B cell (primary cell): ENCODE measurements around the gene BBX. TPM values are rescaled to one million over a fixed set of nuclear protein-coding genes. Genes with fewer than 3 reads are reported as not detected.

Experiments
- ATAC-seq: fragments of 200-7000 bp; cut with Tn5 transposase; one replicate; pipeline ENCODE4 v1.10.0; 2021; ENCODE audit warnings: low read depth, mild to moderate bottlenecking, moderate number of reproducible peaks, moderate library complexity
- CTCF ChIA-PET: fragments of 350-600 bp; sonication (Branson Sonifier 250); formaldehyde crosslinking; loops from one replicate; lab custom pipeline; 2021; ENCODE audit warnings: antibody characterized with exemption, inconsistent platforms; lab: Charles Lee
- POLR2A ChIA-PET: fragments of 350-600 bp; sonication (Branson Sonifier 250); formaldehyde crosslinking; loops from one replicate; lab custom pipeline; 2021; ENCODE audit warnings: antibody characterized with exemption; lab: Charles Lee
- DNase-seq: peaks from one replicate; pipeline ENCODE4 v3.0.0; 2013
- H2AFZ ChIP-seq: 2 replicates; pipeline ENCODE4 v1.6.1; 2012; ENCODE audit warnings: mild to moderate bottlenecking, low read depth, low read length; ENCODE audit not compliant: insufficient read depth, poor library complexity, severe bottlenecking
- H3K27ac ChIP-seq, 2 donors: 1 replicate in 1 of 2; 2 replicates in 1 of 2; pipeline ENCODE4 v1.5.1; 2012 to 2013; ENCODE audit warnings: low read length in 2 of 2, mild to moderate bottlenecking in 2 of 2, moderate library complexity in 1 of 2
- H3K27me3 ChIP-seq, 4 experiments: fragments of 200-600 bp in 1 of 4; sonication (generic) in 1 of 4; replicated peaks in 1 of 4; 1 replicate in 2 of 4; 2 replicates in 2 of 4; pipeline versions ENCODE4 v1.6.1 to v1.7.0; 2013 to 2016; ENCODE audit warnings: low read length in 3 of 4, mild to moderate bottlenecking in 2 of 4, mixed read lengths in 1 of 4, moderate library complexity in 1 of 4; ENCODE audit not compliant: insufficient read depth in 4 of 4, control insufficient read depth in 3 of 4; ENCODE audit errors: control extremely low read depth in 1 of 4
- H3K36me3 ChIP-seq, 2 experiments: replicated peaks in 1 of 2; 1 replicate in 1 of 2; 2 replicates in 1 of 2; pipeline versions ENCODE4 v1.6.1 to v1.7.1; 2013; ENCODE audit warnings: low read length in 1 of 2; ENCODE audit not compliant: insufficient read depth in 2 of 2, control insufficient read depth in 1 of 2; ENCODE audit errors: control extremely low read depth in 1 of 2, extremely low read depth in 1 of 2
- H3K4me1 ChIP-seq, 2 donors: fragments of 200-600 bp in 1 of 2; sonication (generic) in 1 of 2; 1 replicate in 1 of 2; 2 replicates in 1 of 2; pipeline versions ENCODE4 v1.5.1 to v1.6.1; 2013 to 2017; ENCODE audit warnings: low read length in 2 of 2; ENCODE audit not compliant: control insufficient read depth in 2 of 2, insufficient read depth in 2 of 2
- H3K4me2 ChIP-seq: replicated peaks from 2 replicates; pipeline ENCODE3; 2012; ENCODE audit warnings: mild to moderate bottlenecking, low read depth, low read length; ENCODE audit not compliant: poor library complexity, severe bottlenecking
- H3K4me3 ChIP-seq, 5 experiments: fragments of 200-600 bp in 1 of 5; sonication (generic) in 1 of 5; 1 replicate in 3 of 5; 2 replicates in 2 of 5; pipeline versions ENCODE4 v1.5.1 to v1.7.0; 2011 to 2016; ENCODE audit warnings: low read length in 4 of 5, mild to moderate bottlenecking in 4 of 5, low read depth in 2 of 5, control low read depth in 1 of 5, moderate library complexity in 1 of 5; ENCODE audit not compliant: insufficient read depth in 1 of 5; ENCODE audit errors: control extremely low read depth in 1 of 5, extremely low read depth in 1 of 5
- H3K79me2 ChIP-seq: fragments of 200-600 bp; sonication (generic); one replicate; pipeline ENCODE4 v1.6.0; 2016; ENCODE audit warnings: low read length; ENCODE audit not compliant: control insufficient read depth, insufficient read depth
- H3K9ac ChIP-seq: fragments of 200-600 bp; sonication (generic); 2 replicates; pipeline ENCODE4 v1.6.1; 2017; ENCODE audit warnings: mild to moderate bottlenecking, low read length, moderate library complexity
- H3K9me3 ChIP-seq, 3 donors: one replicate each; pipeline versions ENCODE4 v1.6.1 to v1.7.1; 2013; ENCODE audit warnings: low read length in 2 of 3; ENCODE audit not compliant: control insufficient read depth in 2 of 3, insufficient read depth in 1 of 3; ENCODE audit errors: control extremely low read depth in 1 of 3
- H4K20me1 ChIP-seq: 2 replicates; pipeline ENCODE4 v1.6.0; 2012; ENCODE audit warnings: mild to moderate bottlenecking, low read length; ENCODE audit not compliant: insufficient read depth, control insufficient read depth, poor library complexity, severe bottlenecking
- H3K27ac Mint-ChIP-seq: one replicate; pipeline ENCODE4 v1.8.0; 2021; ENCODE audit warnings: mixed read lengths
- H3K27me3 Mint-ChIP-seq: one replicate; pipeline ENCODE4 v1.8.0; 2021; ENCODE audit warnings: mixed read lengths
- H3K4me1 Mint-ChIP-seq: one replicate; pipeline ENCODE4 v1.8.0; 2021; ENCODE audit warnings: mixed read lengths
- H3K4me3 Mint-ChIP-seq: one replicate; pipeline ENCODE4 v1.8.0; 2021; ENCODE audit warnings: mixed read lengths
- H3K9me3 Mint-ChIP-seq: one replicate; pipeline ENCODE4 v1.8.0; 2022; ENCODE audit warnings: mixed read lengths; ENCODE audit not compliant: insufficient read depth
- EZH2 ChIP-seq: IDR thresholded peaks from 2 replicates; pipeline ENCODE4 v1.6.1; 2012; ENCODE audit warnings: borderline replicate concordance, low read depth, mild to moderate bottlenecking, moderate library complexity, low read length; ENCODE audit not compliant: insufficient read depth, poor library complexity, severe bottlenecking
- WGBS: methylation state at CpG from one replicate; pipeline ENCODE4 v1.1.5; 2013; ENCODE audit warnings: missing lambda C conversion rate; ENCODE audit not compliant: insufficient coverage; 5-methylcytosine and 5-hydroxymethylcytosine counted together
- intact Hi-C: fragments of 100-400 bp; cut with micrococcal nuclease; formaldehyde crosslinking; loops from one replicate; pipeline ENCODE4 v1.10.0; 2022
- polyA plus RNA-seq: library from polyadenylated mRNA; depleted of rRNA; stranded (reverse); fragments of >200 nt; gene quantifications from 2 replicates; pipeline ENCODE4 v1.2.3, GENCODE V29; 2012
- total RNA-seq, 2 donors: library from RNA; stranded (reverse); fragments of 120-200 nt in 1 of 2; gene quantifications; 1 replicate in 1 of 2; 2 replicates in 1 of 2; pipeline versions ENCODE4 v1.2.3 to v1.2.4, GENCODE V29; 2013 to 2022
- TF ChIP-seq, protein P1 (sequence below): fragments of 200-600 bp; IDR thresholded peaks from one replicate; pipeline ENCODE4 v1.8.0; 2022; ENCODE audit warnings: antibody characterized with exemption, mild to moderate bottlenecking

Gene BBX
- total and polyA plus RNA-seq, 2 donors (not counting 1 experiment from before 2014, with no cell fraction given), result 27.8 to 133 TPM

- H3K27ac Mint-ChIP-seq, result no peak overlapping the region
- CTCF ChIA-PET, result interaction anchor here (0.8 kb wide), 1 partner anchor 19 kb away, joined by 3 read pairs; no protein-coding TSS in a partner anchor
Measured at GRCh38 chr3:107791450-107791849, 268.7 kb downstream of the BBX start.

More at GRCh38 chr3:107791450-107791849, 268.7 kb downstream of the BBX start:
- Histone ChIP-seq H3K27ac (no peak overlapping the region), H4K20me1 (no peaks in the 10 kb centered on the region), H3K4me1 (peaks cover 11 to 16% of the 10 kb centered on the region in 2 donors), H2AFZ (no peak overlapping the region), H3K4me3 (no peak overlapping the region), H3K27me3 (no peaks in the 10 kb centered on the region), H3K4me2 (no peak overlapping the region), H3K36me3 (peaks cover 3 to 45% of the 10 kb centered on the region in 2 experiments), H3K79me2 (no peaks in the 10 kb centered on the region), H3K9ac (no peak overlapping the region), H3K9me3 (no peaks in the 10 kb centered on the region)
- ATAC-seq (no peak), DNase-seq (no peak)
- intact Hi-C loops, result no loop called here
- Mint-ChIP-seq H3K4me3 (no peak overlapping the region), H3K4me1 (peaks cover 23% of the 10 kb centered on the region), H3K27me3 (no peaks in the 10 kb centered on the region), H3K9me3 (peaks cover 3% of the 10 kb centered on the region)
- no peak for TF ChIP-seq EZH2
- TF ChIP-seq, protein P1, sequence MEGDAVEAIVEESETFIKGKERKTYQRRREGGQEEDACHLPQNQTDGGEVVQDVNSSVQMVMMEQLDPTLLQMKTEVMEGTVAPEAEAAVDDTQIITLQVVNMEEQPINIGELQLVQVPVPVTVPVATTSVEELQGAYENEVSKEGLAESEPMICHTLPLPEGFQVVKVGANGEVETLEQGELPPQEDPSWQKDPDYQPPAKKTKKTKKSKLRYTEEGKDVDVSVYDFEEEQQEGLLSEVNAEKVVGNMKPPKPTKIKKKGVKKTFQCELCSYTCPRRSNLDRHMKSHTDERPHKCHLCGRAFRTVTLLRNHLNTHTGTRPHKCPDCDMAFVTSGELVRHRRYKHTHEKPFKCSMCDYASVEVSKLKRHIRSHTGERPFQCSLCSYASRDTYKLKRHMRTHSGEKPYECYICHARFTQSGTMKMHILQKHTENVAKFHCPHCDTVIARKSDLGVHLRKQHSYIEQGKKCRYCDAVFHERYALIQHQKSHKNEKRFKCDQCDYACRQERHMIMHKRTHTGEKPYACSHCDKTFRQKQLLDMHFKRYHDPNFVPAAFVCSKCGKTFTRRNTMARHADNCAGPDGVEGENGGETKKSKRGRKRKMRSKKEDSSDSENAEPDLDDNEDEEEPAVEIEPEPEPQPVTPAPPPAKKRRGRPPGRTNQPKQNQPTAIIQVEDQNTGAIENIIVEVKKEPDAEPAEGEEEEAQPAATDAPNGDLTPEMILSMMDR, result no peak
- POLR2A ChIA-PET, result no interaction called here
- 98% methylated on average over 7 of the region's 7 CpGs for WGBS
